ENCODE data around the gene TMPRSS7. TPM values are rescaled to one million over a fixed set of nuclear protein-coding genes. Genes with fewer than 3 reads are reported as not detected.

Gene TMPRSS7
- total RNA-seq, 6 experiments from 2014 or later, result 0.10 TPM; not detected in 5

DNA sequence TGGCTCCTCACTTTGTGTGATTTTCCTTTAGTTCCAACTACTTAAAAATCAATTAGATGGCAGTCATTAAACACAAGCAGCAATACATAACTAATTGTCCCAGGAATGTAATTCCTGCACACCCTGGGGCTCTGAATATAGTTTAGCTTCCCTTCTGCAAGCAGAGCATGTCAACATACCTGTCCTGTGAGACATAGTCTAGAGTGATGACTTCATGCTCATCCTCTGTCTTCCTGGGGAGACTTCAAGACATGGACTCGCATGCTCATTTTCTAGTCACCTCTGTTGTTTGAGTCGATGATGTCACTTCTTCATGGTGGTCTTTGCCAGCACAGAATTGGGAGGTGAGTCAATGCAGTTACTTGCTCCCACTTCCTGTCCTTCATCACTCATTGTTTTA lies 67.4 kb downstream of the TMPRSS7 start:
- Mint-ChIP-seq H3K4me3 (peak overlapping the region; percentile 17), H3K4me1 (ENCODE audit: low read depth) (peaks cover 39% of the 10 kb centered on the region), H3K27ac (peak overlapping the region; percentile 61), H3K9me3 (no peaks in the 10 kb centered on the region), H3K36me3 (ENCODE audit: low read depth) (peaks cover 21% of the 10 kb centered on the region), H3K27me3 (ENCODE audit: insufficient read depth) (no peaks in the 10 kb centered on the region)
- TF ChIP-seq, protein P1, sequence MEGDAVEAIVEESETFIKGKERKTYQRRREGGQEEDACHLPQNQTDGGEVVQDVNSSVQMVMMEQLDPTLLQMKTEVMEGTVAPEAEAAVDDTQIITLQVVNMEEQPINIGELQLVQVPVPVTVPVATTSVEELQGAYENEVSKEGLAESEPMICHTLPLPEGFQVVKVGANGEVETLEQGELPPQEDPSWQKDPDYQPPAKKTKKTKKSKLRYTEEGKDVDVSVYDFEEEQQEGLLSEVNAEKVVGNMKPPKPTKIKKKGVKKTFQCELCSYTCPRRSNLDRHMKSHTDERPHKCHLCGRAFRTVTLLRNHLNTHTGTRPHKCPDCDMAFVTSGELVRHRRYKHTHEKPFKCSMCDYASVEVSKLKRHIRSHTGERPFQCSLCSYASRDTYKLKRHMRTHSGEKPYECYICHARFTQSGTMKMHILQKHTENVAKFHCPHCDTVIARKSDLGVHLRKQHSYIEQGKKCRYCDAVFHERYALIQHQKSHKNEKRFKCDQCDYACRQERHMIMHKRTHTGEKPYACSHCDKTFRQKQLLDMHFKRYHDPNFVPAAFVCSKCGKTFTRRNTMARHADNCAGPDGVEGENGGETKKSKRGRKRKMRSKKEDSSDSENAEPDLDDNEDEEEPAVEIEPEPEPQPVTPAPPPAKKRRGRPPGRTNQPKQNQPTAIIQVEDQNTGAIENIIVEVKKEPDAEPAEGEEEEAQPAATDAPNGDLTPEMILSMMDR (IDR thresholded peaks at IDR 0.05), result no peak
- DNase-seq, result peak; percentile 88

DNA sequence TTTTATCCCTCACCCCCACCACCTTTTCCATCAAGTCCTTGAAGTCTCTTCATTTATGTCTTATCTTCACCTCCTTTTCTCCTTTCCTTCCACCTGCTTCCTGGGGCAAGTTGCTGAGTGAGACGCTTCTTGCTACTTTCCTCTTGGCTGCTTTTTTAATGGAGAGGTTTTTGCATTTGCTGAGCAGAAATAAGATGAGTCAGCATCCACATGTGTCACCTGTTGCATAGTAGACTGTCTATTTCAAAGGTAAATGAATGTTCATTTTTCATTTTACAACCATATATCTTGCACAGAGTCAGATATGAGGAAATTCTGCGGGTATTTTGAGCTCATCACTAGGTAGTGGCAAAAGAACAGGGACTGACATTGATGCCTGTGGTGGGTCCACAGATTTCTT lies 70.2 kb downstream of the TMPRSS7 start:
- TF ChIP-seq, protein P1 (IDR thresholded peaks at IDR 0.05), result no peak
- no peak overlapping the region for H3K27ac Mint-ChIP-seq
- H3K9me3 Mint-ChIP-seq, result no peaks in the 10 kb centered on the region
- peaks cover 23% of the 10 kb centered on the region for H3K4me1 Mint-ChIP-seq (ENCODE audit: low read depth)
- DNase-seq, result no peak
- no peak overlapping the region for H3K4me3 Mint-ChIP-seq
- H3K36me3 Mint-ChIP-seq (ENCODE audit: low read depth), result peaks cover 10% of the 10 kb centered on the region
- no peaks in the 10 kb centered on the region; the same call in 1 of the 2 replicates for H3K27me3 Mint-ChIP-seq (ENCODE audit: insufficient read depth)

DNA sequence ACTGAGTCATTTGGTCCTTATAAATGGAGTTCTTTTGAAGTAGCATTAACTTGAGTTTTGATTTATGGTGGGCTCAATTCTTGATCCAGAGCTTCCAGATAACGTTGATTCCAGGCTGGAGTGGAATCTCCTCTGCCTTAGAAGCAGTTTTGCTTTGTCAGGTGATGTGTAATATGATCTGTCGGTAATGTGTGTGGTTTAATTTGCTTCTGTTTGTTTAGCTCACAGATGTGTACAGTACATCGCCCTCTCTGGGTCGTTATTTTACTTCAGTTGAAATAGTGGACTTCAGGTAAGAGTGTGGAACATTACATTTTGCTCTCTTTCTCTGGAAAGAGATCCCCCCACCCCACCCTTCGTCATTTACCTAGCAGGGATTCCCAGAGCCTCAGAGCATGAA lies 74.8 kb downstream of the TMPRSS7 start:
- H3K27ac Mint-ChIP-seq, result no peak overlapping the region
- DNase-seq, result no peak
- H3K36me3 Mint-ChIP-seq (ENCODE audit: low read depth), result peaks cover 7% of the 10 kb centered on the region

DNA sequence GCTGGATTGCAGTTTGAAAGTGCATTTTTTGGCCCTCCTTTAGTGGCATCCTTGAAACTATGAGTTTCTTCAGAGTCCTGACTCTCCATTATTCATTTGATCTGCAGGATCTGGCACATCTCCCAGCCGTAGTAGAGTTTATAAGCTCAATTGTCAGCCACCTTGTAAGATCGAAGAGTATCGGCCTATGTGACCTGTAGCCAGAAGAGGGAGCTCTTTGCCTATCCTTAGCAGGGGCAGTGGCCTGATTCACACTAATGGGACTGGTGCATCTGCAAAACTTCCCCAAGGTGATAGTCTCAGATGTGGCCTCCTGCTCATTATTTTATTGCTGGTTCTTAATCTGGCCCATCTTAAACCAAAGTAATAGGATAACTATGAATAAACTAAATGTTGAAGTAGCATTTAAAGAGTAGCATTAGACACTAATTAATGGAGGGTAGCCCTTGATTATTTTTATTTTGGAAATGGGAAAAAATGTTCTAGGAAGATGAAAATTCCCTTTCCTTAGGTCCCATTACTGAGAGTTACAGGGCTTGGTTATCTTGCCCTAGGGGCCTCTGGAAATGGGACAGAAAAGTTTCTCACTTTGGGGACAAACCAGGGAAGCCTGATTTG lies 77.4 kb downstream of the TMPRSS7 start:
- TF ChIP-seq, protein P1 (IDR thresholded peaks at IDR 0.05), result peak; percentile 84

More for the DNA sequence above, 74.8 kb downstream of the TMPRSS7 start:
- H3K27me3 Mint-ChIP-seq (ENCODE audit: insufficient read depth), result no peaks in the 10 kb centered on the region; the same call in 1 of the 2 replicates
- H3K9me3 Mint-ChIP-seq, result no peaks in the 10 kb centered on the region
- no peak overlapping the region for H3K4me3 Mint-ChIP-seq
- TF ChIP-seq, protein P1 (IDR thresholded peaks at IDR 0.05), result no peak
- H3K4me1 Mint-ChIP-seq (ENCODE audit: low read depth), result peaks cover 6% of the 10 kb centered on the region; the same call in 1 of the 2 replicates

DNA sequence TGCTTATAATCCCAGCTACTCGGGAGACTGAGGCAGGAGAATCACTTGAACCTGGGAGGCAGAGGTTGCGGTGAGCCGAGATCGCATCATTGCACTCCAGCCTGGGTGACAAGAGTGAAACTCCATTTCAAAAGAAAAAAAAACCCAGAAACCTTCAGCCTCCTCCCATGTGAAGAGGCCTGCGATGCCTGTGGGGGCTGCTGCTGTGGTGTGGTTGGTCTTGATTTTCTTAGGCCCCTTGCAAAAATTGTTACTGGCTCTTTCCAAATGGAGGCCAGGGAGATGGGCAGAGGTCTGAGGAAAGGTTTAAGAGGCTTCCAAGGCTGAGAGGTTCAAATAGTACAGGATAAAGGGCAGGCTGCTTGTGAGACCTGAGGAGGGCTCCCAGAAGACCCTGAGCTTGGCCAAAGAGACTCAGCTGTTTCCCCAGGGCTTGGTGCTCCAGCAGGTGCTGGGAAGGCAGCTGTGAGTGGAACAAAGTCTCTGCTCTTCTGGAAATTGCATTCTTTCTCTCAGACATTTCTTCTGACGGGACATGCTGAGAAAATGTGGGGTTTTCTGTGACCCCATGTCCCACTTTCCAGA lies 80.1 kb downstream of the TMPRSS7 start:
- no peaks in the 10 kb centered on the region for H3K9me3 Mint-ChIP-seq
- H3K27ac Mint-ChIP-seq, result no peak overlapping the region; the same call in 1 of the 2 replicates
- peaks cover 20% of the 10 kb centered on the region for H3K36me3 Mint-ChIP-seq (ENCODE audit: low read depth)
- no peak overlapping the region for H3K4me3 Mint-ChIP-seq
- no peaks in the 10 kb centered on the region for H3K27me3 Mint-ChIP-seq (ENCODE audit: insufficient read depth)
- H3K4me1 Mint-ChIP-seq (ENCODE audit: low read depth), result peaks cover 6% of the 10 kb centered on the region; the same call in 1 of the 2 replicates
- no peak for DNase-seq
- TF ChIP-seq, protein P1 (IDR thresholded peaks at IDR 0.05), result no peak

More for the DNA sequence above, 77.4 kb downstream of the TMPRSS7 start:
- H3K4me1 Mint-ChIP-seq (ENCODE audit: low read depth), result peaks cover 6% of the 10 kb centered on the region; the same call in 1 of the 2 replicates
- no peak overlapping the region for H3K27ac Mint-ChIP-seq
- DNase-seq, result peak; percentile 76
- H3K4me3 Mint-ChIP-seq, result no peak overlapping the region
- H3K9me3 Mint-ChIP-seq, result no peaks in the 10 kb centered on the region
- H3K27me3 Mint-ChIP-seq (ENCODE audit: insufficient read depth), result no peaks in the 10 kb centered on the region; the same call in 1 of the 2 replicates
- H3K36me3 Mint-ChIP-seq (ENCODE audit: low read depth), result peaks cover 10% of the 10 kb centered on the region; the same call in 1 of the 2 replicates

Data from HFFc6 (cell line).